SU-DHL-6 (cell line): ENCODE measurements around the gene RARA.

Experiments
- H2AFZ ChIP-seq: fragments of 200-600 bp; sonication (generic); 2 replicates; pipeline ENCODE4 v1.6.1; 2014; ENCODE audit warnings: low read depth, mild to moderate bottlenecking, moderate library complexity, mixed read lengths, antibody characterized with exemption, low read length; ENCODE audit not compliant: severe bottlenecking
- H3F3A ChIP-seq: fragments of 200-600 bp; shearing (Covaris generic); 2 replicates; pipeline ENCODE4 v1.6.0; 2016; ENCODE audit warnings: antibody characterized with exemption, mild to moderate bottlenecking; ENCODE audit not compliant: insufficient read depth
- H3K27ac ChIP-seq: fragments of 200-600 bp; sonication (generic); 2 replicates; pipeline ENCODE4 v1.5.1; 2016; ENCODE audit warnings: low read depth, mild to moderate bottlenecking, low read length, moderate library complexity, mixed read lengths
- H3K27me3 ChIP-seq: fragments of 200-600 bp; sonication (generic), shearing (Covaris generic); 2 replicates; pipeline ENCODE4 v1.6.0; 2014; ENCODE audit warnings: mild to moderate bottlenecking, low read length
- H3K36me3 ChIP-seq: fragments of 200-600 bp; sonication (generic); 2 replicates; pipeline ENCODE4 v1.6.1; 2014; ENCODE audit warnings: mild to moderate bottlenecking, low read length, mixed read lengths
- H3K4me2 ChIP-seq: fragments of 300-600, 200-600 bp; shearing (Covaris generic), sonication (generic); 2 replicates; pipeline ENCODE4 v1.6.0; 2014; ENCODE audit warnings: low read length, low read depth, mild to moderate bottlenecking; ENCODE audit not compliant: poor library complexity, severe bottlenecking
- H3K4me3 ChIP-seq: fragments of 200-600 bp; sonication (generic); 2 replicates; pipeline ENCODE4 v1.5.1; 2014; ENCODE audit warnings: antibody characterized with exemption, low read length, mild to moderate bottlenecking, mixed read lengths; ENCODE audit not compliant: insufficient read depth, poor library complexity, severe bottlenecking
- H3K79me2 ChIP-seq: fragments of 200-600 bp; sonication (generic); 2 replicates; pipeline ENCODE4 v1.6.1; 2014; ENCODE audit warnings: mild to moderate bottlenecking, low read length, moderate library complexity; ENCODE audit not compliant: insufficient read depth
- H3K9ac ChIP-seq: fragments of 200-600 bp; sonication (generic); 2 replicates; pipeline ENCODE4 v1.7.0; 2014; ENCODE audit warnings: mild to moderate bottlenecking, low read length
- H3K9me2 ChIP-seq: fragments of 200-600 bp; sonication (generic); replicated peaks from 2 replicates; pipeline ENCODE4 v1.6.1; 2014; ENCODE audit warnings: low read length; ENCODE audit not compliant: insufficient read depth
- H3K9me3 ChIP-seq: fragments of 200-600 bp; sonication (generic); 2 replicates; pipeline ENCODE4 v1.6.1; 2014; ENCODE audit warnings: low read length, mixed read lengths; ENCODE audit not compliant: insufficient read depth
- H4K20me1 ChIP-seq: fragments of 200-600 bp; sonication (generic); 2 replicates; pipeline ENCODE4 v1.6.1; 2014; ENCODE audit warnings: low read depth, mild to moderate bottlenecking, antibody characterized with exemption, low read length, moderate library complexity, mixed read lengths
- CTCF ChIP-seq: fragments of 200-600 bp; sonication (generic); IDR thresholded peaks from one replicate; pipeline ENCODE4 v1.5.1; 2017; ENCODE audit warnings: antibody characterized with exemption, mild to moderate bottlenecking, low read length, moderate library complexity; ENCODE audit not compliant: insufficient read depth, poor library complexity, severe bottlenecking
- EZH2phosphoT487 ChIP-seq: fragments of 200-600 bp; sonication (generic), shearing (Covaris generic); conservative IDR thresholded peaks from 2 replicates; pipeline ENCODE4 v1.6.1; 2018; ENCODE audit warnings: mild to moderate bottlenecking, antibody characterized with exemption, low read length, moderate library complexity, mixed read lengths

RARA gene

GRCh38 chr17:40349895-40350688 is 41.1 kb downstream of the RARA start:
- no peaks in the 10 kb centered on the region for H3K27me3 ChIP-seq
- no peaks in the 10 kb centered on the region for H3K9me2 ChIP-seq
- H3K27ac ChIP-seq, result no peak overlapping the region
- no peaks in the 10 kb centered on the region for H3F3A ChIP-seq
- H3K9ac ChIP-seq, result no peak overlapping the region
- H2AFZ ChIP-seq, result no peak overlapping the region
- no peaks in the 10 kb centered on the region for H3K36me3 ChIP-seq
- TF ChIP-seq CTCF, result no peak
- no peak for TF ChIP-seq EZH2phosphoT487
- H3K79me2 ChIP-seq, result no peaks in the 10 kb centered on the region
- H3K9me3 ChIP-seq, result no peaks in the 10 kb centered on the region
- H3K4me2 ChIP-seq, result no peak overlapping the region
- H4K20me1 ChIP-seq, result no peaks in the 10 kb centered on the region; the same call in 1 of the 2 replicates
- no peak overlapping the region for H3K4me3 ChIP-seq

GRCh38 chr17:40350689-40351358 is 41.8 kb downstream of the RARA start:
- Histone ChIP-seq H3K9ac (no peak overlapping the region), H4K20me1 (no peaks in the 10 kb centered on the region; the same call in 1 of the 2 replicates), H3K4me3 (no peak overlapping the region), H3K79me2 (no peaks in the 10 kb centered on the region), H3F3A (no peaks in the 10 kb centered on the region), H3K27me3 (no peaks in the 10 kb centered on the region), H3K36me3 (no peaks in the 10 kb centered on the region), H2AFZ (no peak overlapping the region), H3K27ac (no peak overlapping the region), H3K4me2 (no peak overlapping the region), H3K9me2 (no peaks in the 10 kb centered on the region), H3K9me3 (no peaks in the 10 kb centered on the region)
- no peak for TF ChIP-seq CTCF

GRCh38 chr17:40351359-40352236 is 42.6 kb downstream of the RARA start:
- Histone ChIP-seq H3K36me3 (no peaks in the 10 kb centered on the region), H4K20me1 (no peaks in the 10 kb centered on the region; the same call in 1 of the 2 replicates), H3K4me3 (no peak overlapping the region), H3F3A (no peaks in the 10 kb centered on the region), H3K4me2 (no peak overlapping the region), H3K9me3 (no peaks in the 10 kb centered on the region), H2AFZ (no peak overlapping the region), H3K79me2 (no peaks in the 10 kb centered on the region), H3K27me3 (no peaks in the 10 kb centered on the region), H3K9me2 (no peaks in the 10 kb centered on the region), H3K27ac (no peak overlapping the region), H3K9ac (no peak overlapping the region)
- TF ChIP-seq EZH2phosphoT487 (no peak), CTCF (no peak)
